HG02571 (cell line): Measurements from ENCODE around the gene PRRX1.

Experiments used
- ATAC-seq: cut with Tn5 transposase; IDR thresholded peaks from one replicate; pipeline ENCODE4 v1.9.1; 2021; ENCODE audit warnings: mild to moderate bottlenecking, moderate library complexity; ENCODE audit not compliant: unreplicated experiment

The PRRX1 gene

GRCh38 chr1:170663404-170664092 is 383 bp upstream of the PRRX1 start:
- ATAC-seq: no peak

GRCh38 chr1:170664828-170665612 is 1.1 kb downstream of the PRRX1 start:
- ATAC-seq: no peak

DNA sequence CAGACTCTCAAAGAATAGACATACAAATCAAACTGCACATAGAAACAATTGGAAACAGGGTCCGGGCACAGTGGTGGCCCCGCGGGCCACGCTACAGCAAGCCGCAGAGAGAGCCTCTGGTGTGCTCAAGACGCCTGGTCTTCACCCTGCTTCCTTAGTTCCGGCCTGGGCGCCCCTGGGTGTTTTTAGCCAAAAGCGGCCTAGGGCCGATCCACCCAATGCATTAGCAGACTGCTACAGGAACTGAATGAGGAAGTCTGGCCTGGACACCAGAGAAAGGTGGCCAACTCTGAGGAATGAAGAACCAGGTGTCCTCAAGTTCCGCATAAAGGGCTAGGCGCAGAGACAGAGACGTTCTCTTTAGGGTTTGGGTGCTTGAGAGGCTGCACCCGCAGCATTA is 1.7 kb downstream of the PRRX1 start:
- ATAC-seq: no peak

- no peak for ATAC-seq
These were observed 2.8 kb downstream of the PRRX1 start for GRCh38 chr1:170666541-170667254.

GRCh38 chr1:170668209-170669106 is 4.5 kb downstream of the PRRX1 start:
- no peak for ATAC-seq

GRCh38 chr1:170669107-170669445 is 5.1 kb downstream of the PRRX1 start:
- no peak for ATAC-seq

GRCh38 chr1:170669586-170670530 is 5.9 kb downstream of the PRRX1 start:
- no peak for ATAC-seq

DNA sequence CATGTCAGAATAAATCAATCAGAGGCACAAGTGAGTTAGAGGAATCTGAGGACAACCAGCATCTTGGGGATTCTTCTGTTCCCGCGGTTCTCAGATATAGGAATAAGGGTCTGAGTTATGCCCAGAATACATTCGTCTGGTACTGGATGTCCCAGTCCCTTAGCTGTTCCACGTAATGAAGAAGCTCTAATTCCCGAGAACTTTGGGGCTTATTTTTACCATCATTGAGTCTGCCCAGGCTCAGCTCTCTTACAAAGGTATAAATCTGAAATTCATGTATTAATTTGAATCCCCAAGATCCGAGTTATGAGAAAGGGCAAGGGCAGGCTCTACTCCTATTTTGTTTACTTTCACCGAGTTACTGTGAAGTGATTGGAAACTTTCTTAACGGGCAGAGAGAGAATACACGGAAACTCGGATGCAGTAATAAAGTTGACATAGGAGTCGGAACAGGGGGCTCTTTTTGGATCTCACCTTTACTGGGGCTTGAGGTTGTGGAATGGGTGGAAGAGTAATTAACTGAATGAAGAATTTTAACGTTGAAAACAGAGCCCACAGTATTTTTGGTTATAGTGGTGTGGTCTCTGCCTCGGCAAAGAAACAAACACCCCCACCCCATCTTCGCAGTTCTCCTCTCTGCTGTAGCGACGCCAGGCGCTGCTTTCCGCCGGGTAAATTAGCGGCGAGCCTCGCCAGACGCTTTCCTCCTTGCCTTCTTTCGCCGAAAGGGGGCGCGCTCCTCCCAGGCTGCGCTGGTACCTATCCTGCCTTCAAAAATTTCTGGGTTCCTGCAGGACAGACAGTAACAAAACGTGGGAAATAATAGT is 7.1 kb downstream of the PRRX1 start:
- ATAC-seq: no peak

- no peak for ATAC-seq
These were observed 7.7 kb downstream of the PRRX1 start for GRCh38 chr1:170671629-170671963.

DNA sequence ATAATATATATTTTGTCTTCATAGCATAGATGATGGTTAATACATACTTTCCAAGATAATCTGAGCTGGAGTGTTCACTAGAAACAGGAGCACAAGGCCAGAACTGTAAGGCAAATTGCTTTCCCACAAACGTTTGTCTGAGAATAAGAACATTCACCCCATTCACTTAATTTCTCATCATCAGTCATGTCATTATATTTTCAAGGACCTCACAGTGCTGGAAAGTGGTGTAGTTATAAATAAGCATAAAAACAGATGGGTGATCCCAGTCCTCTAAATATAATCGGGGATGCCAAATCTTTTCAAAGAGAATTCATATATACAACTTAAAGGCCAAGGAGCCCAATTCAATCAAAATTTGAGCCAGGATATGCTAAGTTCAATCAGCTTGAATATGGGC is 8.4 kb downstream of the PRRX1 start:
- no peak for ATAC-seq

- no peak for ATAC-seq
These were observed 10.3 kb downstream of the PRRX1 start for GRCh38 chr1:170674239-170674638.

DNA sequence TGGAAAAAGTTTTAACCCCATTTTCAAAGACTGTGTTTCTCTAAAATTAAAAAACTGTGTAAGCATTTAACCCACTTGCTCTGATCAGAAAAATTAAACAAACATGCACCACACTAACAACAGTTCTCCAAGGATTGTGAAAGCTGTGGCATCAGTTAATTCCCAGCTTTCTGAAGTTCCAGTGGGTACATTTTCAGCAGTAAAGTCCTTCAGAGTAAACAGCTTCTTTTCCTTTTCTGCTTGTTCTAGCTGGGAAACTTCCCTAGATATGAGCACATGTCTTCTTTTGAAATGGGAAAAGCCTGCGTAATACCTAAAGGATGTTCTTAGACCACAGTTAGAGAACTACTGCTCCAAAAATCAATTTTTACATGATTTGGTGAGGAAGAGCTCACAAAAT is 11.1 kb downstream of the PRRX1 start:
- no peak for ATAC-seq

DNA sequence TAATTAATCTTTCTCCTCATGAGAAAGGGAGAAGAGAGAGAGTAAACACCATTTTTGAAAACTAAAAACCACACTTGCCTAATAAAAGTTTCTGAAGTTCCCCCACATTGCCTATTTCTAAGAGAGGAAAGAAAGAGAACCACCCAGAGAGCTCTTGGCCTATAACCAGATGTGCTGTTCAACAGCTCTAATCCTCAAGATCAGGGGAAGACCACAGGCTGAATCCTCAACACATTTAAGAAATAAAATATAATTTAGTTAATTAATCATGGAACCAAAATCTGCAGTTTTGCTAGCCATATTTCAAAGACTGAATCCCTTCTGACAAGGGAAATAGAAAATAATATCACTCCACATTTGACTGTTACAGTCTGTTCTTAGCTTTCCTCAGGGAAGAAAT is 11.9 kb downstream of the PRRX1 start:
- ATAC-seq: no peak

DNA sequence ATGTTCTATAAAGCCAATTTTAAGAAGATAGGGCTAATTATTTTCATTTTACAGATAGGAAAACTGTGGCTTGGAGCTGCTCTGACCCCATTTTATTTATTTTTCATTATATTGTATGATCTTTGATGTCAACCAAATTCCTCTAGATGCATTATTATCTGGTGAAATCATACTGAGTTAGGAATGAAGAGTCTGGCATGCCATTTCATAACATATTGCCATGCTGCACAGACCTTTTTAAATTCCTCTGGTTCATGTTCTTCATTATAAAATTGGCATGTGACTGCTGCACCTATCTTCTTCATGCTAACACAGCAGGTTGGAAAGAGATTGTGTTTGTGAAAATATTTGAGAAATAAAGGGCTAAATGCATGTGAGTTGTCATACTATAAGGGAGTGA is 12.7 kb downstream of the PRRX1 start:
- ATAC-seq: no peak

- no peak for ATAC-seq
These were observed 14.2 kb downstream of the PRRX1 start for GRCh38 chr1:170678027-170678600.

- ATAC-seq: no peak
These were observed 16.5 kb downstream of the PRRX1 start for GRCh38 chr1:170680428-170680827.

GRCh38 chr1:170682169-170682568 is 18.2 kb downstream of the PRRX1 start:
- no peak for ATAC-seq

- no peak for ATAC-seq
These were observed 18.9 kb downstream of the PRRX1 start for GRCh38 chr1:170682809-170683208.

DNA sequence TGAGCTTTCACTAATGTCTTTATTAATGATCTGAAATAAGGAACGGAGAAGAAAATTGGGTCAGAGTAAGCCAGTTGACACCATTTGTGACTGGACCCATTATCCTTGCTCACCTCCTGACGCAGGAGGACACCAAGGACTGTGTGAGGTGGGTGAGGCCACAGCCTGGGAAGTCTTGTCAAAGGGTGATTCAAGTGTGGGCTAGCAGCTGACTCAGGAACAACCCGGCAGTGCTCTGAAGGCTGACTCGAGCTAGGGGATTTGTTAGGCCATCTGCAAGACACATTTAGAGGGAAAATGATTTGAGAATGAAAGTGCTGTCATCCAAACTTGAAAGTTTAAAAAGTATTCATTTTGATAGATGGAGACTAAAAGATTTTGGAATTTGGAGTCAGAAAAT is 21.2 kb downstream of the PRRX1 start:
- ATAC-seq: no peak
